NCI-H146 (cell line): ENCODE results near the gene SENP5.
A peak's percentile ranks its signal among the peaks of the same experiment; 100 is the strongest.

Experiments
- DNase-seq: peaks from one replicate; lab custom pipeline; 2025; lab: John Stamatoyannopoulos, UW

Gene SENP5

GRCh38 chr3:196889844-196890708 lies 22.4 kb downstream of the SENP5 start:
- DNase-seq: no peak

GRCh38 chr3:196894557-196895295 lies 27.0 kb downstream of the SENP5 start:
- no peak for DNase-seq

GRCh38 chr3:196896229-196896628 lies 28.5 kb downstream of the SENP5 start:
- DNase-seq: no peak

- no peak for DNase-seq
These were observed 34.0 kb downstream of the SENP5 start for GRCh38 chr3:196901768-196902167.

GRCh38 chr3:196902296-196902695 lies 34.6 kb downstream of the SENP5 start:
- no peak for DNase-seq

- DNase-seq: no peak
These were observed 36.0 kb downstream of the SENP5 start for GRCh38 chr3:196903740-196904139.

- no peak for DNase-seq
These were observed 47.1 kb downstream of the SENP5 start for GRCh38 chr3:196914866-196915265.

GRCh38 chr3:196915375-196915774 lies 47.7 kb downstream of the SENP5 start:
- DNase-seq: no peak

- no peak for DNase-seq
These were observed 48.5 kb downstream of the SENP5 start for GRCh38 chr3:196916221-196916620.

GRCh38 chr3:196916995-196917394 lies 49.3 kb downstream of the SENP5 start:
- DNase-seq: no peak

- DNase-seq: peak; percentile 44
These were observed 51.2 kb downstream of the SENP5 start for GRCh38 chr3:196918968-196919367.

GRCh38 chr3:196920733-196921132 lies 53.0 kb downstream of the SENP5 start:
- DNase-seq: no peak

GRCh38 chr3:196927571-196928453 lies 60.1 kb downstream of the SENP5 start:
- DNase-seq: no peak

GRCh38 chr3:196931157-196931556 lies 63.4 kb downstream of the SENP5 start:
- no peak for DNase-seq

GRCh38 chr3:196931828-196932587 lies 64.3 kb downstream of the SENP5 start:
- DNase-seq: no peak

GRCh38 chr3:196932600-196932999 lies 64.9 kb downstream of the SENP5 start:
- DNase-seq: no peak

- DNase-seq: no peak
These were observed 68.6 kb downstream of the SENP5 start for GRCh38 chr3:196936288-196936687.

GRCh38 chr3:196938124-196938523 lies 70.4 kb downstream of the SENP5 start:
- no peak for DNase-seq

- DNase-seq: no peak
These were observed 70.9 kb downstream of the SENP5 start for GRCh38 chr3:196938576-196938975.

- DNase-seq: peak; percentile 64
These were observed 74.1 kb downstream of the SENP5 start for GRCh38 chr3:196941729-196942225.

- peak; percentile 98 for DNase-seq
These were observed 74.7 kb downstream of the SENP5 start, which contains the start of gene NCBP2 for GRCh38 chr3:196942226-196942914. Gene NCBP2 (minus strand): TSS chr3:196942528. CDS start chr3:196942503, 25 bp downstream.
